PC-9 (cell line): ENCODE data around the gene PDGFD. TPM values are rescaled to one million over a fixed set of nuclear protein-coding genes. Genes with fewer than 3 reads are reported as not detected.

Source experiments
- BruUV-seq: library from RNA; stranded (reverse); fragments of 400-500 nt; replicated peaks from 2 replicates; lab custom pipeline; 2021; lab: Mats Ljungman, UMichigan
- CTCF ChIA-PET: fragments of 300-600 bp; sonication (Branson Sonifier 250); formaldehyde crosslinking; loops from one replicate; lab custom pipeline; 2022; ENCODE audit warnings: antibody characterized with exemption; lab: Charles Lee
- POLR2A ChIA-PET: fragments of 300-600 bp; sonication (Branson Sonifier 250); formaldehyde crosslinking; loops from one replicate; lab custom pipeline; 2022; ENCODE audit warnings: antibody characterized with exemption; ENCODE audit not compliant: unreplicated experiment; lab: Charles Lee
- DNase-seq, 2 experiments: peaks; one replicate each; pipeline versions ENCODE4 v3.0.0 to v3.0.0-alpha.2; 2015 to 2022; ENCODE audit warnings: mixed read lengths in 1 of 2
- H2AFZ ChIP-seq: fragments of 200-600 bp; sonication (generic); 2 replicates; pipeline ENCODE4 v1.8.1; 2017; ENCODE audit warnings: antibody characterized with exemption
- H3F3A ChIP-seq: fragments of 200-600 bp; sonication (generic); 2 replicates; pipeline ENCODE4 v1.8.1; 2017; ENCODE audit warnings: antibody characterized with exemption, mild to moderate bottlenecking, low read depth; ENCODE audit not compliant: insufficient read depth
- H3K27ac ChIP-seq: fragments of 200-600 bp; sonication (generic); 2 replicates; pipeline ENCODE4 v1.6.1; 2016; ENCODE audit warnings: mixed run types
- H3K27me3 ChIP-seq: fragments of 200-600 bp; sonication (generic); 2 replicates; pipeline ENCODE4 v1.6.1; 2016; ENCODE audit warnings: low read depth, mixed run types; ENCODE audit not compliant: insufficient read depth
- H3K36me3 ChIP-seq: fragments of 200-600 bp; sonication (generic); 2 replicates; pipeline ENCODE4 v1.6.1; 2016; ENCODE audit warnings: low read depth, mixed run types
- H3K4me1 ChIP-seq: fragments of 200-600 bp; sonication (generic); replicated peaks from 2 replicates; pipeline ENCODE4 v1.6.1; 2016; ENCODE audit warnings: mixed run types; ENCODE audit not compliant: insufficient read depth
- H3K4me2 ChIP-seq: fragments of 200-600 bp; sonication (generic); 2 replicates; pipeline ENCODE4 v1.6.1; 2017; ENCODE audit warnings: mixed run types
- H3K4me3 ChIP-seq: fragments of 200-600 bp; sonication (generic); 2 replicates; pipeline ENCODE4 v1.6.1; 2016; ENCODE audit warnings: mixed run types
- H3K79me2 ChIP-seq: fragments of 200-600 bp; sonication (generic); 2 replicates; pipeline ENCODE4 v1.6.1; 2017; ENCODE audit warnings: low read depth, mixed run types
- H3K9me2 ChIP-seq: fragments of 200-600 bp; sonication (generic); 2 replicates; pipeline ENCODE4 v1.8.1; 2017; ENCODE audit warnings: mild to moderate bottlenecking; ENCODE audit not compliant: insufficient read depth
- H3K9me3 ChIP-seq: fragments of 200-600 bp; sonication (generic); 2 replicates; pipeline ENCODE4 v1.8.1; 2016; ENCODE audit warnings: low read depth; ENCODE audit not compliant: insufficient read depth
- H4K20me1 ChIP-seq: fragments of 200-600 bp; sonication (generic); 2 replicates; pipeline ENCODE4 v1.8.1; 2017; ENCODE audit not compliant: insufficient read depth
- CTCF ChIP-seq: fragments of 200-600 bp; sonication (generic); conservative IDR thresholded peaks from 2 replicates; pipeline ENCODE4 v1.6.1; 2017; ENCODE audit warnings: mixed run types, antibody characterized with exemption, mild to moderate bottlenecking, moderate library complexity
- EZH2 ChIP-seq: fragments of 200-600 bp; sonication (generic); IDR thresholded peaks from 2 replicates; pipeline ENCODE4 v1.8.0; 2017; ENCODE audit warnings: antibody characterized with exemption, low read depth
- intact Hi-C: fragments of 100-400 bp; cut with micrococcal nuclease; formaldehyde crosslinking; loops from one replicate; pipeline ENCODE4 v1.10.0; 2022; ENCODE audit not compliant: unreplicated experiment
- total RNA-seq: library from RNA; stranded (reverse); gene quantifications from 2 replicates; pipeline ENCODE4 v1.2.3, GENCODE V29; 2021

Gene PDGFD
- total RNA-seq, 1 experiment from 2014 or later: 6.1 TPM

GRCh38 chr11:104075706-104076105, 88.2 kb downstream of the PDGFD start:
- TF ChIP-seq EZH2 (no peak), CTCF (no peak)
- no peak for DNase-seq
- H3K4me3 ChIP-seq: no peak overlapping the region
- no peaks in the 10 kb centered on the region for H3K9me3 ChIP-seq
- H4K20me1 ChIP-seq: no peaks in the 10 kb centered on the region
- H3K4me1 ChIP-seq: no peaks in the 10 kb centered on the region
- H3K36me3 ChIP-seq: no peaks in the 10 kb centered on the region
- intact Hi-C loops: no loop called here
- no TSS peak for BruUV-seq
- no peak overlapping the region for H2AFZ ChIP-seq
- H3K27ac ChIP-seq: no peak overlapping the region
- H3F3A ChIP-seq: no peaks in the 10 kb centered on the region
- CTCF ChIA-PET: no interaction called here
- H3K79me2 ChIP-seq: no peaks in the 10 kb centered on the region
- H3K4me2 ChIP-seq: no peak overlapping the region
- POLR2A ChIA-PET: no interaction called here
- no peaks in the 10 kb centered on the region for H3K27me3 ChIP-seq
- H3K9me2 ChIP-seq: no peaks in the 10 kb centered on the region

- DNase-seq: no peak
- no peak overlapping the region for H3K27ac ChIP-seq
- no peaks in the 10 kb centered on the region for H3K79me2 ChIP-seq
- H3K9me2 ChIP-seq: no peaks in the 10 kb centered on the region
- no peak overlapping the region for H3K4me2 ChIP-seq
- H4K20me1 ChIP-seq: no peaks in the 10 kb centered on the region
- H3K9me3 ChIP-seq: no peaks in the 10 kb centered on the region
- intact Hi-C loops: no loop called here
- no peak overlapping the region for H3K4me3 ChIP-seq
- no peaks in the 10 kb centered on the region for H3K27me3 ChIP-seq
- no peak for TF ChIP-seq CTCF
- no peak for TF ChIP-seq EZH2
- ChIA-PET POLR2A (no interaction called here), CTCF (no interaction called here)
- no peak overlapping the region for H2AFZ ChIP-seq
- no TSS peak for BruUV-seq
- no peaks in the 10 kb centered on the region for H3K4me1 ChIP-seq
- H3F3A ChIP-seq: no peaks in the 10 kb centered on the region
- H3K36me3 ChIP-seq: no peaks in the 10 kb centered on the region
These were observed 88.9 kb downstream of the PDGFD start for GRCh38 chr11:104075091-104075490.

DNA sequence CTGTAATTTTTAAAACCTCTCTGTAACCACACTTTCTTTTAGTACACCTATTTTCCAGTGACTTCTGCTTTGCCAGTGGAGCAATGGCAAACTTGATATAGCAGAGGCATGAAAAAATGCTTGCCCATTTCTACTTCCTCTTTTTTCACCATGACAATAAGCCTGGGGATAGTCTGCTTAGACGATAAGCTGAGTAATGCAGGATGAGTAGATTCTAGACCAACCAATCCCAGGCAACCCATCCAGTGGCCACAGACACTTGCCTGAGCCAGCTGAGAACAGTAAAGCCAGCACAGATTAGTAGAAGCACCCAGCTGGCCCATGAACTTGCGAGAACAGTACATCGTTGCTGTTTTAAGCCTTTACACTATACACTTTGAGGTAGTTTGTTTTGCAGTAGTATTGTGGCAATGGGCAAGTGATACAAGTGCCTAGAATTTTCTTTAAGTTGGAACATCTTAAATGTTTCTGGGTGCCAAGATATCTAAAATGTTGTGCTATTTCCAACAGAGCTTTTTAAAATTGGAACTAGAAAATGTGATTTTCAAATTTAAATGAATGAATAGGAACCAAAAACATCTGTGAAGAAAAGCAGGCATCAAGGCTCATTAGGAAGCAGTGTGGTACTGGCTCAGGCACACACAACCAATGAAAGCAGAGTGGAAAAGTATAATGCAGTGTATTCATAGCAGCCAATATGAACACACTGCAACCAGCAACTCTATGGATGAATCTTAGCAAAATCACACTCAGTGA, 89.8 kb downstream of the PDGFD start:
- Histone ChIP-seq H3K27ac (no peak overlapping the region), H3K36me3 (no peaks in the 10 kb centered on the region), H4K20me1 (no peaks in the 10 kb centered on the region), H3K79me2 (no peaks in the 10 kb centered on the region), H3K4me1 (no peaks in the 10 kb centered on the region), H3F3A (no peaks in the 10 kb centered on the region), H3K4me2 (no peak overlapping the region), H3K27me3 (no peaks in the 10 kb centered on the region), H2AFZ (no peak overlapping the region), H3K9me3 (no peaks in the 10 kb centered on the region), H3K9me2 (no peaks in the 10 kb centered on the region), H3K4me3 (no peak overlapping the region)
- ChIA-PET POLR2A (no interaction called here), CTCF (no interaction called here)
- TF ChIP-seq EZH2 (no peak), CTCF (no peak)
- DNase-seq: no peak
- no TSS peak for BruUV-seq
- intact Hi-C loops: no loop called here
